ENCODE results near the gene GLUD1. TPM values are rescaled to one million over a fixed set of nuclear protein-coding genes. Genes with fewer than 3 reads are reported as not detected.

GLUD1 gene
- polyA plus RNA-seq, 1 donor from 2014 or later: 107 TPM

DNA sequence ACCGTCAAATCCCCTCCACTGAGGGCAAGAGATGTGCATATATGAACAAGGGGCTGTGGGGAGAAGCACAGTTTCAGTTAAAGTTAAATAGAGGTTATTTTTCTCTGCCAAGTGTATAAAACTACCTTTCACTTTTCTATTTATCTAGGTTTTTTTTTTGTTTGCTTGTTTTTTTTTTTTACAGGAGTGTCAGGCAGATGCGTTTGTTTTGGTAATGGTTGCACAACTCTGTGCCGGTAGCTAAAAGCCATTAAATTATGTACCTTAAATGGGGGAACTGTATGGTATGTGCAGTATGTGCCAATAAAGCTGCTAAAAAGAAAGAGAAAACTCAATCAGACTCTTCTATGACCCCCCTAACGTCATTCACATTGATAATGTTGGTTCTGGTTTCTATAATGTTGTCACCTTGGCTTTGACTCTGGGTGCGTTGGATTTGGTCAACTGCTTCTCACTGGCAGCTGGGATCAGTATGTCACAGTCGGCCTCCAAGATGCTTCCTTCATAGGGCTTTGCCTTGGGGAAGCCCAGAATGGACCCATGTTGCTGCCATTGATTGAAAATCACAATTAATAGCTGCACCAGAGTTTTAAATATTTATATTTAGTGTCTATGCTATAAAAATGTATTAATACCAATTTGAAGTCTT lies 34.2 kb downstream of the GLUD1 start:
- no peak overlapping the region for H3K4me2 ChIP-seq (ENCODE audit: low read length)
- H3K36me3 ChIP-seq (ENCODE audit: insufficient read depth, low read length): peaks cover 5% of the 10 kb centered on the region
- TF ChIP-seq POLR2AphosphoS5 (IDR thresholded peaks at IDR 0.05) (no peak), TAF1 (IDR thresholded peaks at IDR 0.05; ENCODE audit: low read depth) (no peak), EZH2 (IDR thresholded peaks at IDR 0.05; ENCODE audit: borderline replicate concordance, insufficient read depth, low read length, poor library complexity, severe bottlenecking) (no peak), EP300 (conservative IDR thresholded peaks at IDR 0.05; ENCODE audit: poor library complexity, severe bottlenecking) (no peak), SMC3 (conservative IDR thresholded peaks at IDR 0.05; ENCODE audit: poor library complexity) (no peak), MXI1 (conservative IDR thresholded peaks at IDR 0.05; ENCODE audit: poor library complexity, severe bottlenecking) (no peak), RAD21 (conservative IDR thresholded peaks at IDR 0.05) (no peak)
- TF ChIP-seq, protein P1, sequence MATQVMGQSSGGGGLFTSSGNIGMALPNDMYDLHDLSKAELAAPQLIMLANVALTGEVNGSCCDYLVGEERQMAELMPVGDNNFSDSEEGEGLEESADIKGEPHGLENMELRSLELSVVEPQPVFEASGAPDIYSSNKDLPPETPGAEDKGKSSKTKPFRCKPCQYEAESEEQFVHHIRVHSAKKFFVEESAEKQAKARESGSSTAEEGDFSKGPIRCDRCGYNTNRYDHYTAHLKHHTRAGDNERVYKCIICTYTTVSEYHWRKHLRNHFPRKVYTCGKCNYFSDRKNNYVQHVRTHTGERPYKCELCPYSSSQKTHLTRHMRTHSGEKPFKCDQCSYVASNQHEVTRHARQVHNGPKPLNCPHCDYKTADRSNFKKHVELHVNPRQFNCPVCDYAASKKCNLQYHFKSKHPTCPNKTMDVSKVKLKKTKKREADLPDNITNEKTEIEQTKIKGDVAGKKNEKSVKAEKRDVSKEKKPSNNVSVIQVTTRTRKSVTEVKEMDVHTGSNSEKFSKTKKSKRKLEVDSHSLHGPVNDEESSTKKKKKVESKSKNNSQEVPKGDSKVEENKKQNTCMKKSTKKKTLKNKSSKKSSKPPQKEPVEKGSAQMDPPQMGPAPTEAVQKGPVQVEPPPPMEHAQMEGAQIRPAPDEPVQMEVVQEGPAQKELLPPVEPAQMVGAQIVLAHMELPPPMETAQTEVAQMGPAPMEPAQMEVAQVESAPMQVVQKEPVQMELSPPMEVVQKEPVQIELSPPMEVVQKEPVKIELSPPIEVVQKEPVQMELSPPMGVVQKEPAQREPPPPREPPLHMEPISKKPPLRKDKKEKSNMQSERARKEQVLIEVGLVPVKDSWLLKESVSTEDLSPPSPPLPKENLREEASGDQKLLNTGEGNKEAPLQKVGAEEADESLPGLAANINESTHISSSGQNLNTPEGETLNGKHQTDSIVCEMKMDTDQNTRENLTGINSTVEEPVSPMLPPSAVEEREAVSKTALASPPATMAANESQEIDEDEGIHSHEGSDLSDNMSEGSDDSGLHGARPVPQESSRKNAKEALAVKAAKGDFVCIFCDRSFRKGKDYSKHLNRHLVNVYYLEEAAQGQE (IDR thresholded peaks at IDR 0.05; ENCODE audit: borderline replicate concordance): no peak
- TF ChIP-seq, protein P2, sequence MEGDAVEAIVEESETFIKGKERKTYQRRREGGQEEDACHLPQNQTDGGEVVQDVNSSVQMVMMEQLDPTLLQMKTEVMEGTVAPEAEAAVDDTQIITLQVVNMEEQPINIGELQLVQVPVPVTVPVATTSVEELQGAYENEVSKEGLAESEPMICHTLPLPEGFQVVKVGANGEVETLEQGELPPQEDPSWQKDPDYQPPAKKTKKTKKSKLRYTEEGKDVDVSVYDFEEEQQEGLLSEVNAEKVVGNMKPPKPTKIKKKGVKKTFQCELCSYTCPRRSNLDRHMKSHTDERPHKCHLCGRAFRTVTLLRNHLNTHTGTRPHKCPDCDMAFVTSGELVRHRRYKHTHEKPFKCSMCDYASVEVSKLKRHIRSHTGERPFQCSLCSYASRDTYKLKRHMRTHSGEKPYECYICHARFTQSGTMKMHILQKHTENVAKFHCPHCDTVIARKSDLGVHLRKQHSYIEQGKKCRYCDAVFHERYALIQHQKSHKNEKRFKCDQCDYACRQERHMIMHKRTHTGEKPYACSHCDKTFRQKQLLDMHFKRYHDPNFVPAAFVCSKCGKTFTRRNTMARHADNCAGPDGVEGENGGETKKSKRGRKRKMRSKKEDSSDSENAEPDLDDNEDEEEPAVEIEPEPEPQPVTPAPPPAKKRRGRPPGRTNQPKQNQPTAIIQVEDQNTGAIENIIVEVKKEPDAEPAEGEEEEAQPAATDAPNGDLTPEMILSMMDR (IDR thresholded peaks at IDR 0.05; ENCODE audit: poor library complexity, severe bottlenecking): no peak
- no peaks in the 10 kb centered on the region for H3K9me2 ChIP-seq (ENCODE audit: insufficient read depth, low read length)
- no peaks in the 10 kb centered on the region for H3K79me2 ChIP-seq (replicated peaks; ENCODE audit: insufficient read depth, low read length)
- no peak overlapping the region for H3K27ac ChIP-seq (ENCODE audit: low read length)
- no peaks in the 10 kb centered on the region for H3K9me3 ChIP-seq (ENCODE audit: low read length)
- H3K9ac ChIP-seq (ENCODE audit: low read length): no peak overlapping the region
- no peaks in the 10 kb centered on the region for H4K20me1 ChIP-seq (ENCODE audit: insufficient read depth)
- no peaks in the 10 kb centered on the region for H3K27me3 ChIP-seq (ENCODE audit: insufficient read depth, low read depth, low read length)
- no peaks in the 10 kb centered on the region for H3F3A ChIP-seq (ENCODE audit: insufficient read depth, low read length, poor library complexity, severe bottlenecking)
- no peak overlapping the region for H3K4me3 ChIP-seq (ENCODE audit: low read length)
- no peak overlapping the region for H2AFZ ChIP-seq (ENCODE audit: low read depth, low read length)

DNA sequence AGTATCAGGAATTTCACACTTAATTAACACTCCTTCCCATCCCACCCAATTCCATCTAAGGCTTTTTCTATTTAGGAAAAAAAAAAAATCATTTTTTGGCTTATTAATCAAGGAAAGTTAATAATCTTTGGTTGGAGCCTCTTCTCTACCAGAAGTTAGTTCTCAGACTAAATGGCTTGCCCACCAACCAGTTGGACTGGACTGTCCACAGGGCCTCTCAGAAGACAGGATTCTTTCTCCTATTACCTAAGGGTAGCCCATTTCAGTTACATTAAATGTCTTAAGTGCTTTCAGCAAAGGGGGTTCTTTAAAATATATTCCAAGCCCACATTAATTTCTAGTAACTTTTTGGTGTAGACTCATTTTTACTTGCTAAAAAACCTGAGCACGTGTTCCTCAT lies 35.2 kb downstream of the GLUD1 start:
- H3K9me2 ChIP-seq (ENCODE audit: insufficient read depth, low read length): no peaks in the 10 kb centered on the region
- H4K20me1 ChIP-seq (ENCODE audit: insufficient read depth): no peaks in the 10 kb centered on the region
- no peaks in the 10 kb centered on the region for H3K9me3 ChIP-seq (ENCODE audit: low read length)
- no peak overlapping the region for H3K4me3 ChIP-seq (ENCODE audit: low read length)
- H2AFZ ChIP-seq (ENCODE audit: low read depth, low read length): no peak overlapping the region
- H3K4me2 ChIP-seq (ENCODE audit: low read length): no peak overlapping the region
- no peak for TF ChIP-seq TAF1 (IDR thresholded peaks at IDR 0.05; ENCODE audit: low read depth)
- H3K27ac ChIP-seq (ENCODE audit: low read length): no peak overlapping the region
- H3K9ac ChIP-seq (ENCODE audit: low read length): no peak overlapping the region
- H3F3A ChIP-seq (ENCODE audit: insufficient read depth, low read length, poor library complexity, severe bottlenecking): no peaks in the 10 kb centered on the region
- no peaks in the 10 kb centered on the region for H3K79me2 ChIP-seq (replicated peaks; ENCODE audit: insufficient read depth, low read length)
- peaks cover under 1% of the 10 kb centered on the region for H3K36me3 ChIP-seq (ENCODE audit: insufficient read depth, low read length)
- no peaks in the 10 kb centered on the region for H3K27me3 ChIP-seq (ENCODE audit: insufficient read depth, low read depth, low read length)

All from neural cell (in vitro differentiated cells).